ENCODE results near the gene CALCOCO1. TPM values are rescaled to one million over a fixed set of nuclear protein-coding genes. Genes with fewer than 3 reads are reported as not detected.

CALCOCO1 gene
- total and polyA plus RNA-seq, 2 of the 8 experiments (the other 6 are each of a cell fraction or from before 2014, with no cell fraction given): 20.3 to 39.3 TPM

DNA sequence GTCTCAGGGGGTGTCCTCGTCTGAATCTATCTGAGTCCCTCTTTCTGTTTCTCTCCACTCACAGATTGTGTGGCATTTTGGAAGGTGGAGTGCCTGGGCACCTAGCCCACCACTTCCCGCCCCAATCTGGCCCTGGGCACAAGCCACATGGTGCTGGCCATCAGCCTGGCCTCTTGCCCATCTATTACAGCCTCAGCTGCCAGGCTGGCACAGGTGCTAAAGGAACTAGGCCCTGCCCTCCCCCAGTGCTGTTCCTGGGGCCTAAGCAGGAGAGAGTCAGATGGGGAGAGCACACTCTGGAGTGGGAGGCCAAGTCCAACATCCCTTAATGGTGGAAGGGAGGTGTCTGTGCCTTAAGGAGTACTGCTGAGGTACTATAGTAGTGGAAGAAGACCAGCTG, 8.3 kb upstream of the CALCOCO1 start:
- no peak for FAIRE-seq

More for the DNA sequence above, 8.3 kb upstream of the CALCOCO1 start:
- Histone ChIP-seq H3K56ac (replicated peaks; ENCODE audit: insufficient read length, low read depth, low read length) (no peak overlapping the region), H4K91ac (replicated peaks; ENCODE audit: insufficient read length, low read length) (peak overlapping the region; percentile 22), H3K27me3 (replicated peaks in 1 of 4; ENCODE audit: control insufficient read depth in 3 of 4, extremely low read depth in 1 of 4, insufficient read depth in 3 of 4, low read length in 3 of 4) (peaks cover 30 to 54% (median 45%) of the 10 kb centered on the region in 4 experiments), H4K5ac (ENCODE audit: insufficient read length, low read depth, low read length) (no peak overlapping the region), H4K20me1 (replicated peaks in 1 of 2; ENCODE audit: control insufficient read depth in 1 of 2, insufficient read depth in 2 of 2, low read length in 2 of 2) (no peaks in the 10 kb centered on the region), H2BK5ac (ENCODE audit: low read depth, low read length) (no peak overlapping the region), H3K18ac (ENCODE audit: extremely low read depth, low read length) (no peak overlapping the region), H2BK15ac (ENCODE audit: low read length) (0 out of 2 replicates have a peak overlapping the region, but pooled peaks have one; percentile 61), H4K8ac (ENCODE audit: extremely low read depth, insufficient read depth, low read length) (no peak overlapping the region), H3K14ac (ENCODE audit: insufficient read length) (no peak overlapping the region), H2BK120ac (replicated peaks; ENCODE audit: low read depth, low read length) (no peak overlapping the region), H2BK12ac (ENCODE audit: low read depth, low read length) (no peak overlapping the region), H3K27ac (ENCODE audit: low read depth, low read length) (no peak overlapping the region), H3K23me2 (ENCODE audit: low read depth, low read length) (peaks cover 17% of the 10 kb centered on the region), H2AK5ac (ENCODE audit: low read depth, low read length) (no peak overlapping the region), H3K23ac (ENCODE audit: insufficient read length) (no peak overlapping the region), H3K4me3 (ENCODE audit: extremely low read depth in 1 of 4, insufficient read depth in 2 of 4, low read depth in 3 of 4, low read length in 4 of 4) (no peak overlapping the region), H3K9me3 (ENCODE audit: insufficient read depth in 2 of 2, low read depth in 1 of 2, low read length in 1 of 2) (no peaks in the 10 kb centered on the region), H2BK20ac (ENCODE audit: low read length) (no peak overlapping the region), H3K4ac (replicated peaks; ENCODE audit: insufficient read length, low read depth, low read length) (no peak overlapping the region), H3K4me1 (replicated peaks in 1 of 4; ENCODE audit: control insufficient read depth in 3 of 4, insufficient read depth in 4 of 4, low read length in 3 of 4) (peaks cover 0 to 9% (median 6%) of the 10 kb centered on the region in 4 experiments; a peak in 5 of 7 replicates), H3K79me1 (ENCODE audit: low read depth, low read length) (no peaks in the 10 kb centered on the region), H2AFZ (ENCODE audit: low read length) (no peak overlapping the region), H3K36me3 (ENCODE audit: control insufficient read depth in 2 of 4, insufficient read depth in 4 of 4, low read length in 3 of 4) (no peaks in the 10 kb centered on the region), H3K4me2 (ENCODE audit: insufficient read depth in 1 of 2, low read depth in 2 of 2, low read length in 2 of 2) (no peak overlapping the region), H3K9ac (replicated peaks in 1 of 4; ENCODE audit: extremely low read depth in 1 of 4, low read depth in 3 of 4, low read length in 3 of 4) (no peak overlapping the region), H3K79me2 (ENCODE audit: control insufficient read depth in 1 of 2, insufficient read depth in 2 of 2, low read length in 2 of 2) (no peaks in the 10 kb centered on the region)
- TF ChIP-seq POU5F1 (IDR thresholded peaks at IDR 0.05; ENCODE audit: low read depth, low read length): no peak
- POLR2A ChIA-PET (ENCODE audit: partially characterized antibody): interaction anchor here (0.6 to 1.4 kb wide), 4 partner anchors 10 to 242 kb away, joined by 3 read pairs; no protein-coding TSS in a partner anchor
- CTCF ChIA-PET (ENCODE audit: partially characterized antibody): interaction anchor here (0.5 to 21.0 kb wide), 10 partner anchors 9 to 192 kb away, joined by 3 to 531 read pairs (median 4); no protein-coding TSS in a partner anchor
- 74% methylated on average over 2 of the region's 2 CpGs; no CpG with 5 or more reads in 1 of the 2 experiments for WGBS, 2 experiments (ENCODE audit: extremely low coverage in 1 of 2, insufficient coverage in 1 of 2, insufficient read length in 1 of 2, insufficient replicate concordance in 2 of 2, low coverage in 1 of 2, low lambda C conversion rate in 2 of 2, missing lambda C conversion rate in 1 of 2)
- DNase-seq (ENCODE audit: low read depth in 1 of 2, low spot score in 2 of 2): no peak
